ENCODE data around the gene FCHSD1. TPM values are rescaled to one million over a fixed set of nuclear protein-coding genes. Genes with fewer than 3 reads are reported as not detected.

The FCHSD1 gene
- total RNA-seq, 1 donor from 2014 or later: 40.6 TPM

DNA sequence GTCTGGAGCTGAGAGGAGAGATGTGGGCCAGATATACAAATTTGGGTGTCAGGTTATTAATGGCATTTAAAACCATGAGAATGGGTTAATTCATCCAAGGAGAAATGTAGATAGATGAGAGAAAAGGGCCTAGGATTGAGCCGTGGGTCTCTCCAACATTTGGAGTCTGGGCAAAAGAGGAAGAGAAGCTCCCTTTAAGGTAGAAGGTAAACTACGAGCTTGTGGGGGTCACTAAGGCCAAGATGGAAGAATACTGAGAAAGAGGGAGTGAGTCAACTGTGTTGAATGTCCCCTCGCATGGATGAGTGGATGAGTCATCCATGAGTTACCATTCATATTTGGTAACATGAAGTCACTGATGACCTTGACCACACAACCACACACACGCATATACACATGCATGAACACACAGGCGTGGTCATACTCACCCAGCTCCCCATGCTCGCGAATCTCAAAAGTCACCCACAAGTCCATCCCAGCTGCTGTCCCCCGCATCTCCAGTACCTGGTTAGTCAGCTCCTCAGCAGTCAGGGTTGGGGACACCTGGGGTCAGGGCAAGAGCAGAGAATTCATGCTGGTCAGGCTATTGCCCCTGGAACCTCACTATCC, 6.8 kb upstream of the FCHSD1 start:
- H3K9me3 ChIP-seq (ENCODE audit: insufficient read depth, low read depth, low read length): no peaks in the 10 kb centered on the region
- H3K36me3 ChIP-seq (ENCODE audit: insufficient read depth, low read length): peaks cover 13% of the 10 kb centered on the region
- H3K4me3 Mint-ChIP-seq (ENCODE audit: unreplicated experiment): peak overlapping the region; percentile 43
- H3K4me1 Mint-ChIP-seq (ENCODE audit: low read depth, unreplicated experiment): peaks cover 22% of the 10 kb centered on the region
- peaks cover 45% of the 10 kb centered on the region for H3K36me3 Mint-ChIP-seq (ENCODE audit: low read depth, unreplicated experiment)
- DNase-seq (ENCODE audit: low read depth) (peak; percentile 94), FAIRE-seq (peak; percentile 95)
- peak overlapping the region; percentile 53 for H3K9ac ChIP-seq (ENCODE audit: low read length)
- H3K79me2 ChIP-seq (ENCODE audit: insufficient read depth, low read length): no peaks in the 10 kb centered on the region
- H3K27ac ChIP-seq (ENCODE audit: low read depth, low read length): peak overlapping the region; percentile 81
- H2AFZ ChIP-seq (ENCODE audit: low read depth, low read length): no peak overlapping the region
- no peaks in the 10 kb centered on the region for H4K20me1 ChIP-seq (ENCODE audit: insufficient read depth, low read length)
- no peak overlapping the region for H3K4me3 ChIP-seq (ENCODE audit: insufficient read depth, low read depth, low read length)
- peaks cover 19% of the 10 kb centered on the region for H3K4me1 ChIP-seq (ENCODE audit: insufficient read depth, low read length)
- H3K9me3 Mint-ChIP-seq (ENCODE audit: unreplicated experiment): no peaks in the 10 kb centered on the region
- H3K27me3 ChIP-seq (ENCODE audit: insufficient read depth, low read length): no peaks in the 10 kb centered on the region
- no peaks in the 10 kb centered on the region for H3K27me3 Mint-ChIP-seq (ENCODE audit: low read depth, unreplicated experiment)
- H3K4me2 ChIP-seq (ENCODE audit: low read length): peak overlapping the region; percentile 49
- H3K27ac Mint-ChIP-seq (ENCODE audit: unreplicated experiment): peak overlapping the region; percentile 75
- TF ChIP-seq, protein P1, sequence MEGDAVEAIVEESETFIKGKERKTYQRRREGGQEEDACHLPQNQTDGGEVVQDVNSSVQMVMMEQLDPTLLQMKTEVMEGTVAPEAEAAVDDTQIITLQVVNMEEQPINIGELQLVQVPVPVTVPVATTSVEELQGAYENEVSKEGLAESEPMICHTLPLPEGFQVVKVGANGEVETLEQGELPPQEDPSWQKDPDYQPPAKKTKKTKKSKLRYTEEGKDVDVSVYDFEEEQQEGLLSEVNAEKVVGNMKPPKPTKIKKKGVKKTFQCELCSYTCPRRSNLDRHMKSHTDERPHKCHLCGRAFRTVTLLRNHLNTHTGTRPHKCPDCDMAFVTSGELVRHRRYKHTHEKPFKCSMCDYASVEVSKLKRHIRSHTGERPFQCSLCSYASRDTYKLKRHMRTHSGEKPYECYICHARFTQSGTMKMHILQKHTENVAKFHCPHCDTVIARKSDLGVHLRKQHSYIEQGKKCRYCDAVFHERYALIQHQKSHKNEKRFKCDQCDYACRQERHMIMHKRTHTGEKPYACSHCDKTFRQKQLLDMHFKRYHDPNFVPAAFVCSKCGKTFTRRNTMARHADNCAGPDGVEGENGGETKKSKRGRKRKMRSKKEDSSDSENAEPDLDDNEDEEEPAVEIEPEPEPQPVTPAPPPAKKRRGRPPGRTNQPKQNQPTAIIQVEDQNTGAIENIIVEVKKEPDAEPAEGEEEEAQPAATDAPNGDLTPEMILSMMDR (IDR thresholded peaks at IDR 0.05; ENCODE audit: insufficient read depth, low read depth, low read length): no peak
- no peak for TF ChIP-seq EZH2 (IDR thresholded peaks at IDR 0.05; ENCODE audit: insufficient read depth, low read length)

DNA sequence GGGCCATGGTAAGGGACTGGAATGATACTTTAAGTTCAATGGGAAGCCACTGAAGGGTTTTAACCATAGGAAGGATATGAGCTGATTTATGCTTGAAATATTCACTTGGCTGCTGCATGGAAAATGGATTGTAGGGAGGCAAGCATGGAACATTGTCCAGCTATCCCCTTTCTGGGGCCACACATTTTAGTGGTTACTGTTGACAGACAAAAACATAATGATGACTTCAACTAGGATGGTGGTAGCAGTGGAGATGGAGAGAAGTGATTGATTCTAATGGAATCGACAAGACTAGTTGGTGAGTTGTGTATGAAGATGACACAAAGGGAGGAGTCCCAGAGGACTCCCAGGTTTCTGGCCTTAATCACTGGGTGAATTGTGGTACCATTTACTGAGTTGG, 6.2 kb upstream of the FCHSD1 start:
- no peak for FAIRE-seq
- TF ChIP-seq, protein P1 (IDR thresholded peaks at IDR 0.05; ENCODE audit: insufficient read depth, low read depth, low read length): no peak
- no peak for TF ChIP-seq EZH2 (IDR thresholded peaks at IDR 0.05; ENCODE audit: insufficient read depth, low read length)

DNA sequence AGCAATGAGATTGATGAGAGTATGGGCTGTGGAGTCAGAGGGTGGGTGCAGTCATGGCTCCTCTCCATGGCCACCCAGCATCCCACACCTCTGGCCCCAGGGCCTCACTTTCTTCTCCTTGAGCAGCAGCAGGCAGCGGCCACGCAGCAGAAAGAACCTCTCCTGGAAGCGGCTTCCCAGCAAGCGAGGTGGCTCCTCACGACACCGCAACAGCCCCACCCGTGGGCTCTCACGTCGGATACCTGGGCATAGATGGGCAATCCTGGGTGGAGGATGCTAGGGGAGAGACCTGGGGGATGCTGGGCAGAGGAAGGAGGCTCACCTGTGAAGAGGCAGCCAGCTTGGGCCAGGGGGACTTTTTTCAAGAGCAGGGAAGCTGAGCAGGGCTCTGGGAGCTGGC, 5.2 kb upstream of the FCHSD1 start:
- Histone ChIP-seq H3K9me3 (ENCODE audit: insufficient read depth, low read depth, low read length) (no peaks in the 10 kb centered on the region), H4K20me1 (ENCODE audit: insufficient read depth, low read length) (no peaks in the 10 kb centered on the region), H3K4me2 (ENCODE audit: low read length) (no peak overlapping the region), H2AFZ (ENCODE audit: low read depth, low read length) (no peak overlapping the region), H3K27ac (ENCODE audit: low read depth, low read length) (no peak overlapping the region), H3K4me1 (ENCODE audit: insufficient read depth, low read length) (peaks cover 23% of the 10 kb centered on the region), H3K27me3 (ENCODE audit: insufficient read depth, low read length) (no peaks in the 10 kb centered on the region), H3K79me2 (ENCODE audit: insufficient read depth, low read length) (no peaks in the 10 kb centered on the region), H3K9ac (ENCODE audit: low read length) (no peak overlapping the region), H3K36me3 (ENCODE audit: insufficient read depth, low read length) (peaks cover 13% of the 10 kb centered on the region), H3K4me3 (ENCODE audit: insufficient read depth, low read depth, low read length) (no peak overlapping the region)
- H3K9me3 Mint-ChIP-seq (ENCODE audit: unreplicated experiment): no peaks in the 10 kb centered on the region
- no peak overlapping the region for H3K27ac Mint-ChIP-seq (ENCODE audit: unreplicated experiment)
- H3K27me3 Mint-ChIP-seq (ENCODE audit: low read depth, unreplicated experiment): no peaks in the 10 kb centered on the region
- peaks cover 44% of the 10 kb centered on the region for H3K36me3 Mint-ChIP-seq (ENCODE audit: low read depth, unreplicated experiment)
- TF ChIP-seq, protein P1 (IDR thresholded peaks at IDR 0.05; ENCODE audit: insufficient read depth, low read depth, low read length): no peak
- TF ChIP-seq EZH2 (IDR thresholded peaks at IDR 0.05; ENCODE audit: insufficient read depth, low read length): no peak
- H3K4me1 Mint-ChIP-seq (ENCODE audit: low read depth, unreplicated experiment): peaks cover 22% of the 10 kb centered on the region
- DNase-seq (ENCODE audit: low read depth): no peak
- no peak for FAIRE-seq
- H3K4me3 Mint-ChIP-seq (ENCODE audit: unreplicated experiment): no peak overlapping the region

More for the DNA sequence above, 6.2 kb upstream of the FCHSD1 start:
- H3K36me3 ChIP-seq (ENCODE audit: insufficient read depth, low read length): peaks cover 13% of the 10 kb centered on the region
- H3K4me1 ChIP-seq (ENCODE audit: insufficient read depth, low read length): peaks cover 19% of the 10 kb centered on the region
- peak overlapping the region; percentile 42 for H3K9ac ChIP-seq (ENCODE audit: low read length)
- Mint-ChIP-seq H3K4me3 (ENCODE audit: unreplicated experiment) (no peak overlapping the region), H3K27me3 (ENCODE audit: low read depth, unreplicated experiment) (no peaks in the 10 kb centered on the region), H3K27ac (ENCODE audit: unreplicated experiment) (peak overlapping the region; percentile 75), H3K4me1 (ENCODE audit: low read depth, unreplicated experiment) (peaks cover 22% of the 10 kb centered on the region), H3K36me3 (ENCODE audit: low read depth, unreplicated experiment) (peaks cover 47% of the 10 kb centered on the region), H3K9me3 (ENCODE audit: unreplicated experiment) (no peaks in the 10 kb centered on the region)
- H3K4me3 ChIP-seq (ENCODE audit: insufficient read depth, low read depth, low read length): no peak overlapping the region
- no peaks in the 10 kb centered on the region for H4K20me1 ChIP-seq (ENCODE audit: insufficient read depth, low read length)
- H2AFZ ChIP-seq (ENCODE audit: low read depth, low read length): no peak overlapping the region
- no peaks in the 10 kb centered on the region for H3K9me3 ChIP-seq (ENCODE audit: insufficient read depth, low read depth, low read length)
- H3K27me3 ChIP-seq (ENCODE audit: insufficient read depth, low read length): no peaks in the 10 kb centered on the region
- H3K4me2 ChIP-seq (ENCODE audit: low read length): peak overlapping the region; percentile 49
- H3K79me2 ChIP-seq (ENCODE audit: insufficient read depth, low read length): no peaks in the 10 kb centered on the region
- no peak for DNase-seq (ENCODE audit: low read depth)
- H3K27ac ChIP-seq (ENCODE audit: low read depth, low read length): peak overlapping the region; percentile 81
